ENCODE measurements around the gene TFPI.

The TFPI gene

DNA sequence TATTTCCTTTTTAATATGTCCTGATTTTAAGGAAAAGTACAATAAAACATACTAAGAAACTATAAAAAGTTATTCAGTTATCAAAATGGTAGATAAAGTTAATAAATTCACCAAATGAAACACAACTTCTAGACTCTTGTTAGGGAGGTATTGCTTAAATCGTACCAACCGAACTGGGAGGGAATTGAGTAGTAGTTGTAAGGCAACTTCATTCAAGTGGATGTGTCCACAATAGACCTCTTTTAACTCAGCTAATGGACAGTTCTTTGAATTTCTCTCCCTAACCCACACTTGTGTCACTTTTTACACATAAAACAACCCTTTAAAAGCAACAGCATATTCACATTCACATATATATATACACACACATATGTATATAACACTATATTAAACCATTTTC is 57.1 kb downstream of the TFPI start:
- H3K27ac ChIP-seq (ENCODE audit: low read depth, low read length) = no peak overlapping the region
- H3K36me3 ChIP-seq (ENCODE audit: insufficient read depth, low read length) = no peaks in the 10 kb centered on the region
- H3K4me3 ChIP-seq (ENCODE audit: low read depth in 1 of 2, low read length in 2 of 2) = no peak overlapping the region
- no peaks in the 10 kb centered on the region for H3K4me1 ChIP-seq (ENCODE audit: insufficient read depth, low read length)
- no peak overlapping the region for H3K9ac ChIP-seq (ENCODE audit: low read length)
- H3K27me3 ChIP-seq (ENCODE audit: control insufficient read depth in 1 of 2, insufficient read depth in 2 of 2, low read length in 2 of 2) = no peaks in the 10 kb centered on the region
- H3K9me3 ChIP-seq (ENCODE audit: low read length) = no peaks in the 10 kb centered on the region

GRCh38 chr2:187495324-187495723 is 58.9 kb downstream of the TFPI start:
- Histone ChIP-seq H3K9me3 (ENCODE audit: low read length) (no peaks in the 10 kb centered on the region), H3K27me3 (ENCODE audit: control insufficient read depth in 1 of 2, insufficient read depth in 2 of 2, low read length in 2 of 2) (no peaks in the 10 kb centered on the region), H3K4me3 (ENCODE audit: low read depth in 1 of 2, low read length in 2 of 2) (no peak overlapping the region), H3K9ac (ENCODE audit: low read length) (no peak overlapping the region), H3K4me1 (ENCODE audit: insufficient read depth, low read length) (no peaks in the 10 kb centered on the region), H3K27ac (ENCODE audit: low read depth, low read length) (no peak overlapping the region), H3K36me3 (ENCODE audit: insufficient read depth, low read length) (no peaks in the 10 kb centered on the region)

DNA sequence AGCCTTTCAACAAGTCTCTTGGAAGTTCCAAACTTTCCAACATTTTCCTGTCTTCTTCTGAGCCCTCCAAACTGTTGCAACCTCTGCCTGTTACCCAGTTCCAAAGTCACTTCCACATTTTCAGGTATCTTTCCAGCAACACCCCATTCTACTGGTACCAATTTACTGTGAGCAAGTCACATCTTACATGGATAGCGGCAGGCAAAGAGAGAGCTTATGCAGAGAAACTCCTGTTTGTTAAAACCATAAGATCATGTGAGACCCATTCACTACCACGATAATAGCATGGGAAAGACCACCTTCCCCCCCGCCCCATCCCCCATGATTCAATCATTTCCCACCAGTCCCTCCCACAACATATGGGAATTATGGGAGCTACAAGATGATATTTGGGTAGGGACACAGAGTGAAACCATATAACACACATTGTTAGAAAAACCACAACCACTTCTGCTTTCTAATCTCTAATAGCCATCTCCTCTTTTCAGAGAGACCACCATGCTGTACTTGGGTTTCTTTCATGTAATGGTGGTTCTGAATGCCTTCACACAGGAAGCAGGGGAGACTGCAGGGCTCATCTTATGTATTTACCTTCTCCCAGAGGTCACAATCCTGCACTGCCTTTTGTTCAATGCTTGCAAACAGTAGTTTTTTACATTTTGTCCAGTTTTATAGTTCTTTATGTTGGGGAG is 60.2 kb downstream of the TFPI start:
- Histone ChIP-seq H3K27me3 (ENCODE audit: control insufficient read depth in 1 of 2, insufficient read depth in 2 of 2, low read length in 2 of 2) (no peaks in the 10 kb centered on the region), H3K9me3 (ENCODE audit: low read length) (no peaks in the 10 kb centered on the region), H3K4me3 (ENCODE audit: low read depth in 1 of 2, low read length in 2 of 2) (no peak overlapping the region), H3K27ac (ENCODE audit: low read depth, low read length) (no peak overlapping the region), H3K9ac (ENCODE audit: low read length) (no peak overlapping the region), H3K36me3 (ENCODE audit: insufficient read depth, low read length) (no peaks in the 10 kb centered on the region), H3K4me1 (ENCODE audit: insufficient read depth, low read length) (no peaks in the 10 kb centered on the region)

DNA sequence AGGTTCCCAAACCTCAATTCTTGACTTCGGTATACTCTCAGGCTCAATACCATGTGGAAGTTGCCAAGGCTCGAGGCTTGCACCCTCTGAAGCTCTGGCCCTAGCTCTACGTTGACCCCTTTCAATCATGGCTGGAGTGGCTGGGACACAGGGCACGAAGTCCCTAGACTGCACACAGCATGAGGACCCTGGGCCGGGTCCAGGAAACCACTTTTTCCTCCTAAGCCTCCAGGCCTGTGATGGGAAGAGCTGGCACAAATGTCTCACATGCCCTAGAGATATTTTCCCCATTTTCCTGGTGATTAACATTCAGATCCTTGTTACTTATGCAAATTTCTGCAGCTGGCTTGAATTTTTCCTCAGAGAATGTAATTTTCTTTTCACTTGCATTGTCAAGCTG is 61.1 kb downstream of the TFPI start:
- no peaks in the 10 kb centered on the region for H3K27me3 ChIP-seq (ENCODE audit: control insufficient read depth in 1 of 2, insufficient read depth in 2 of 2, low read length in 2 of 2)
- no peaks in the 10 kb centered on the region for H3K9me3 ChIP-seq (ENCODE audit: low read length)

DNA sequence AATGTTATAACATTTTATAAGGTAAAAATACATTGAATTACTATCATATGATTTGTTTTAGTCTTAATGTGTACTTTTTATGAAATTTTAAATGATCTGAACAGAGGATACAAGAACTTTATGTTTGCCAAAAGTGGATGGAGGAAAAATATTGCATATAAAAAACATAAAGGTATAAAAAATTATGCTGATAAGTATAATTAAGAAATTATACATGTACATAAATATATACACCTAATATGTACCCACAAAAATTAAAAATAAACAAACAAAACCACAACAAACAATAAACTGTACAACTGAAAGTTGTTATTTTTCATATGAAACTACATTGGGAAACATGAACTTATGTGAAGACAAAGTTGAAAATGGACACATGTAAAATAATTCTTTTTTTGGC is 68.0 kb downstream of the TFPI start:
- H3K9me3 ChIP-seq (ENCODE audit: low read length) = no peaks in the 10 kb centered on the region
- no peaks in the 10 kb centered on the region for H3K36me3 ChIP-seq (ENCODE audit: insufficient read depth, low read length)
- H3K4me1 ChIP-seq (ENCODE audit: insufficient read depth, low read length) = no peaks in the 10 kb centered on the region
- H3K27me3 ChIP-seq (ENCODE audit: control insufficient read depth in 1 of 2, insufficient read depth in 2 of 2, low read length in 2 of 2) = no peaks in the 10 kb centered on the region
- H3K27ac ChIP-seq (ENCODE audit: low read depth, low read length) = no peak overlapping the region
- H3K9ac ChIP-seq (ENCODE audit: low read length) = no peak overlapping the region
- no peak overlapping the region for H3K4me3 ChIP-seq (ENCODE audit: low read depth in 1 of 2, low read length in 2 of 2)

More for the DNA sequence above, 61.1 kb downstream of the TFPI start:
- no peak overlapping the region for H3K27ac ChIP-seq (ENCODE audit: low read depth, low read length)
- H3K36me3 ChIP-seq (ENCODE audit: insufficient read depth, low read length) = no peaks in the 10 kb centered on the region
- H3K4me1 ChIP-seq (ENCODE audit: insufficient read depth, low read length) = no peaks in the 10 kb centered on the region
- H3K9ac ChIP-seq (ENCODE audit: low read length) = no peak overlapping the region
- H3K4me3 ChIP-seq (ENCODE audit: low read depth in 1 of 2, low read length in 2 of 2) = no peak overlapping the region

GRCh38 chr2:187485523-187485922 is 68.7 kb downstream of the TFPI start:
- Histone ChIP-seq H3K36me3 (ENCODE audit: insufficient read depth, low read length) (no peaks in the 10 kb centered on the region), H3K27ac (ENCODE audit: low read depth, low read length) (no peak overlapping the region), H3K4me3 (ENCODE audit: low read depth in 1 of 2, low read length in 2 of 2) (no peak overlapping the region), H3K27me3 (ENCODE audit: control insufficient read depth in 1 of 2, insufficient read depth in 2 of 2, low read length in 2 of 2) (no peaks in the 10 kb centered on the region), H3K4me1 (ENCODE audit: insufficient read depth, low read length) (no peaks in the 10 kb centered on the region), H3K9me3 (ENCODE audit: low read length) (no peaks in the 10 kb centered on the region), H3K9ac (ENCODE audit: low read length) (no peak overlapping the region)

DNA sequence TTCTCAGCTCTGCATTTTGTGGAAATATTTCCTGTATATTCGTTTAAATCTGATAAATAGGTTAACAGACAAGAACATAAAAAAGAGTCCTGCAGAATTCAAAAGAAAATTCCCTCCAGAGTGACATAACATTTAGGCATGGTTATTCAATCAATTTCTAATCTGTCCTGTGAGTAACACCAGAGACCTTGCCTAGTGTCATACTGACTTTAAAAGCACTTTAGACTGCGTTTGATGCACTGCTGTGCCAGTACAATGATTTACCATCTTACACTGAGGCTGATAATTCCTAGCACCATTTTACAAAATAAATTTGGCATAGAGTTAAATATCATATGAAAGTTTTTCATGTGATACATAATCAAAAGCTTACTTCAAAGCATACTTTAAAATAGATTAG is 70.7 kb downstream of the TFPI start:
- H3K27me3 ChIP-seq (ENCODE audit: control insufficient read depth in 1 of 2, insufficient read depth in 2 of 2, low read length in 2 of 2) = no peaks in the 10 kb centered on the region
- no peaks in the 10 kb centered on the region for H3K36me3 ChIP-seq (ENCODE audit: insufficient read depth, low read length)
- no peak overlapping the region for H3K9ac ChIP-seq (ENCODE audit: low read length)
- no peak overlapping the region for H3K4me3 ChIP-seq (ENCODE audit: low read depth in 1 of 2, low read length in 2 of 2)
- no peaks in the 10 kb centered on the region for H3K4me1 ChIP-seq (ENCODE audit: insufficient read depth, low read length)
- H3K27ac ChIP-seq (ENCODE audit: low read depth, low read length) = no peak overlapping the region
- H3K9me3 ChIP-seq (ENCODE audit: low read length) = no peaks in the 10 kb centered on the region

GRCh38 chr2:187482796-187483195 is 71.4 kb downstream of the TFPI start:
- Histone ChIP-seq H3K9ac (ENCODE audit: low read length) (no peak overlapping the region), H3K9me3 (ENCODE audit: low read length) (no peaks in the 10 kb centered on the region), H3K27me3 (ENCODE audit: control insufficient read depth in 1 of 2, insufficient read depth in 2 of 2, low read length in 2 of 2) (no peaks in the 10 kb centered on the region), H3K4me1 (ENCODE audit: insufficient read depth, low read length) (no peaks in the 10 kb centered on the region), H3K27ac (ENCODE audit: low read depth, low read length) (no peak overlapping the region), H3K4me3 (ENCODE audit: low read depth in 1 of 2, low read length in 2 of 2) (no peak overlapping the region), H3K36me3 (ENCODE audit: insufficient read depth, low read length) (no peaks in the 10 kb centered on the region)

GRCh38 chr2:187481543-187481942 is 72.7 kb downstream of the TFPI start:
- H3K4me1 ChIP-seq (ENCODE audit: insufficient read depth, low read length) = no peaks in the 10 kb centered on the region
- no peaks in the 10 kb centered on the region for H3K36me3 ChIP-seq (ENCODE audit: insufficient read depth, low read length)
- H3K27me3 ChIP-seq (ENCODE audit: control insufficient read depth in 1 of 2, insufficient read depth in 2 of 2, low read length in 2 of 2) = no peaks in the 10 kb centered on the region
- no peak overlapping the region for H3K27ac ChIP-seq (ENCODE audit: low read depth, low read length)
- no peaks in the 10 kb centered on the region for H3K9me3 ChIP-seq (ENCODE audit: low read length)
- H3K4me3 ChIP-seq (ENCODE audit: low read depth in 1 of 2, low read length in 2 of 2) = no peak overlapping the region
- no peak overlapping the region for H3K9ac ChIP-seq (ENCODE audit: low read length)

DNA sequence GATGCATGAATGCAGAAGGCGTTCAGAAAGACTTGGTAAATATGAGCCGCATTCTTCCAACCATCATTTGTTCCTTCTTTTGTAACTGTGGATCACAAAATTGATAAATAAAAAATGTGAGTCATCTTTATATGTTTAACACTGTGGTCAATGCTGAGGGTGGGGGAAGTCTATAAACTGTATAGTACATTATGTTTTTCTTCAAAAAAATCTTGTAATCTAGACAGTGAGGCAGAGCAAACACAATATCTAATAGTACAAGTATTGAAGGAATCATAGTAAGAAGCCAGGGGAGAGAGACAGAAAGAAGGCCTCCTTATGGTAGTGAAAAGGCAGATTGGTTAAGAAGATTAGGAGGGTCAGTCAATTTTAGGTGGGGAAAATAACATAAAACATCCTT is 75.5 kb downstream of the TFPI start:
- no peak overlapping the region for H3K27ac ChIP-seq (ENCODE audit: low read depth, low read length)
- no peak overlapping the region for H3K9ac ChIP-seq (ENCODE audit: low read length)
- no peaks in the 10 kb centered on the region for H3K4me1 ChIP-seq (ENCODE audit: insufficient read depth, low read length)
- no peak overlapping the region for H3K4me3 ChIP-seq (ENCODE audit: low read depth in 1 of 2, low read length in 2 of 2)
- no peaks in the 10 kb centered on the region for H3K36me3 ChIP-seq (ENCODE audit: insufficient read depth, low read length)
- no peaks in the 10 kb centered on the region for H3K27me3 ChIP-seq (ENCODE audit: control insufficient read depth in 1 of 2, insufficient read depth in 2 of 2, low read length in 2 of 2)
- no peaks in the 10 kb centered on the region for H3K9me3 ChIP-seq (ENCODE audit: low read length)

DNA sequence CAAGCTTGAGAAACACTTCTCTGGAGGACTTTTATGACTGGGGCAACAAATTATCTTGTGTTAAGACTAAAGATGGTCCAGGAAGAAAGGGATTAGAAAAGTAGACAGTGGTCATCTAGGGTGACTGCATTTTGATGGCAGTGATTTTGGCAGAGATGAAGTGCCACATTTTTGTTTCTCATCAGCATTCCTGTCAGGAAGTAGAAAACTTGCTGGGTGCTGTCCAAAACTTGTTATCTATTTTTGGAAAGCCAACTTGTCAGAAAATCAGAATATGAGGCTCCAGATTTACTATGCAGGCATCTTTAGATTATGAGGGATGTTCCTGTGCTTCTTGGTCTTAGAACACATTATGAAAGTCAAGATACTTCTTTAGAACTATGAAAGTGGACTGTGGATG is 77.2 kb downstream of the TFPI start:
- Histone ChIP-seq H3K36me3 (ENCODE audit: insufficient read depth, low read length) (no peaks in the 10 kb centered on the region), H3K9ac (ENCODE audit: low read length) (no peak overlapping the region), H3K4me1 (ENCODE audit: insufficient read depth, low read length) (no peaks in the 10 kb centered on the region), H3K27me3 (ENCODE audit: control insufficient read depth in 1 of 2, insufficient read depth in 2 of 2, low read length in 2 of 2) (no peaks in the 10 kb centered on the region), H3K27ac (ENCODE audit: low read depth, low read length) (no peak overlapping the region), H3K4me3 (ENCODE audit: low read depth in 1 of 2, low read length in 2 of 2) (no peak overlapping the region), H3K9me3 (ENCODE audit: low read length) (no peaks in the 10 kb centered on the region)

- Histone ChIP-seq H3K9ac (ENCODE audit: low read length) (no peak overlapping the region), H3K27me3 (ENCODE audit: control insufficient read depth in 1 of 2, insufficient read depth in 2 of 2, low read length in 2 of 2) (no peaks in the 10 kb centered on the region), H3K9me3 (ENCODE audit: low read length) (no peaks in the 10 kb centered on the region), H3K27ac (ENCODE audit: low read depth, low read length) (no peak overlapping the region), H3K4me3 (ENCODE audit: low read depth in 1 of 2, low read length in 2 of 2) (no peak overlapping the region), H3K36me3 (ENCODE audit: insufficient read depth, low read length) (no peaks in the 10 kb centered on the region), H3K4me1 (ENCODE audit: insufficient read depth, low read length) (no peaks in the 10 kb centered on the region)
Measured at GRCh38 chr2:187475499-187476248, 78.6 kb downstream of the TFPI start.
